Stimulated activated effector memory CD8-positive, alpha-beta T cell treated with anti-CD3 and anti-CD28 coated beads, Interleukin-12 subunit alpha, Interleukin-12 subunit beta, amount 100 ng/mL, for 72 hours (primary cell): ENCODE results near the gene EVI2A.
"Not testable (repeated sequence)": the region's sequence is repeated elsewhere in the genome, so short reads cannot be mapped to it uniquely, and the experiment has no call there.

ENCODE experiments used
- ATAC-seq: fragments of 150-1000 bp; cut with Tn5 transposase; 2 replicates; pipeline ENCODE4 v1.10.0; 2021
- DNase-seq, 2 donors: peaks; one replicate each; pipeline ENCODE4 v3.0.0; 2021 to 2022; ENCODE audit warnings: low spot score in 2 of 2
- H3K27ac Mint-ChIP-seq: one replicate; pipeline ENCODE4 v1.8.0; 2022; ENCODE audit warnings: mild to moderate bottlenecking, mixed read lengths
- H3K36me3 Mint-ChIP-seq: one replicate; pipeline ENCODE4 v1.8.0; 2022; ENCODE audit warnings: mild to moderate bottlenecking, mixed read lengths
- H3K4me1 Mint-ChIP-seq: one replicate; pipeline ENCODE4 v1.8.0; 2022; ENCODE audit warnings: mixed read lengths
- H3K4me3 Mint-ChIP-seq: one replicate; pipeline ENCODE4 v1.8.0; 2022; ENCODE audit warnings: mild to moderate bottlenecking, mixed read lengths
- H3K9me3 Mint-ChIP-seq: one replicate; pipeline ENCODE4 v1.8.0; 2022; ENCODE audit warnings: mixed read lengths

Gene EVI2A

DNA sequence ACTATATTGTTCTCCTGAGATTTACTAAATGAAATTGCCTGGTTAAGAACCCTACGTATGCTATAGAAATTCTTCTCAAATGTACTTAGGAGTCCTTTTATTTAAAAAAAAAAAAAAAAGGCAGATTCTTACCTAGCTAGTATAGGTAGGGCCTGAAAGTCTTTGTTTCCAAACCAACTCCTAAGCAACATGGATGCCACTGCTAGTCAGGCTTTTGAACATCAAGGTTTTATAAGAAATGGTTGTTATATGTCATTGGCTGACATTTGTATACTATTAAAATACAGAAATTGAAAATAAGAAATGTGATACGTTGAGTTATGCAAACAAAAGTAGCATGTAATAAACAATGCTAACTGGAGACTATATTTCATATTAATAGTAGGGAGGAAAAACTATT is 1.2 kb downstream of the EVI2A start:
- DNase-seq (no peak), ATAC-seq (no peak)
- H3K9me3 Mint-ChIP-seq = no peaks in the 10 kb centered on the region
- peak overlapping the region; percentile 88 for H3K27ac Mint-ChIP-seq
- H3K36me3 Mint-ChIP-seq = peaks cover 46% of the 10 kb centered on the region
- peak overlapping the region; percentile 70 for H3K4me3 Mint-ChIP-seq
- H3K4me1 Mint-ChIP-seq = peaks cover 28% of the 10 kb centered on the region

GRCh38 chr17:31318851-31319661 is 2.4 kb downstream of the EVI2A start:
- DNase-seq (no peak), ATAC-seq (peak; percentile 23)
- Mint-ChIP-seq H3K4me3 (peak overlapping the region; percentile 70), H3K36me3 (peaks cover 46% of the 10 kb centered on the region), H3K4me1 (peaks cover 36% of the 10 kb centered on the region), H3K9me3 (no peaks in the 10 kb centered on the region), H3K27ac (peak overlapping the region; percentile 88)

DNA sequence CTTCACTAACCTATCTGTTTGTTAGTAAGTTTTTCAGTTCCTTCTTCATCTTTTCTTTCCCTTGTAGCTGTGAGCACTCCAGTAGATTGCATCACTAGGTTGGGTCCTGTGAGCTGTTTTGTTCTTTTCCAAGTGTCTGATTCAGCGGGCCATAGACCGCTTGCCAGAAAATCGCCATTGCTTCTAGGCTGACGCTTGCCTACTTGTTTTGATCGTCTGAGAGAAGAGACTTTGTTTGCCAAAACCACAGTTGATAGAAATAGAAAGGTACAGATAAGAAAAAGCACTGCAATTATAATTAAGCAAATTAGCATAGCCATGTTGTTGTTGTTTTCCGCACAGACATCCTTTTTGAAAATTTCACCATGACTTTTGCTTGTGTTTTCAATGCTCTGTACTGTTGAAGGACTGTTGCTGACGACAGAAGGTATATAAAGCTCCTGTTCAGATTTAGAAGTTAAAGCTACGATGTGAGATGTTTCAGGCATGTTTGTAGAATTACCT is 3.1 kb downstream of the EVI2A start:
- ATAC-seq (peak; percentile 68), DNase-seq (peak in 1 of 2 donors; percentile 67)
- Mint-ChIP-seq H3K36me3 (peaks cover 46% of the 10 kb centered on the region), H3K27ac (peak overlapping the region; percentile 88), H3K9me3 (no peaks in the 10 kb centered on the region), H3K4me3 (peak overlapping the region; percentile 70), H3K4me1 (peaks cover 31% of the 10 kb centered on the region)

DNA sequence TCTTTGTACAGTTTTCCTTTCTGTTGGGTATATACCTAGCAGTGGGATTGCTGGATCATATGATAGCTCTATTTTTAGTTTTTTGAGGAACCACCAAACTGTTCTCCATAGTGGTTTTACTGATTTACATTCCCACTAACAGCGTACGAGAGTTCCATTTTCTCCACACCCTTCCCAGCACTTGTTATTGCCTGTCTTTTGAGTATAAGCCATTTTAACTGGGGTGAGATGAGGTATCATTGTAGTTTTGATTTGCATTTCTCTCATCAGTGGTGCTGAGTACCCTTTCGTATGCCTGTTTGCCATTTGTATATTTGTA is 6.7 kb downstream of the EVI2A start:
- Mint-ChIP-seq H3K27ac (peak overlapping the region; percentile 65), H3K4me3 (peak overlapping the region; percentile 58), H3K4me1 (peaks cover 32% of the 10 kb centered on the region), H3K36me3 (peaks cover 52% of the 10 kb centered on the region), H3K9me3 (no peaks in the 10 kb centered on the region)
- ATAC-seq (no peak), DNase-seq (no peak)

- H3K4me1 Mint-ChIP-seq = peaks cover 35% of the 10 kb centered on the region
- H3K27ac Mint-ChIP-seq = peak within 1 kb of the TSS; percentile 65
- no peaks in the 10 kb centered on the region for H3K9me3 Mint-ChIP-seq
- DNase-seq (no peak), ATAC-seq (peak; percentile 79)
- H3K4me3 Mint-ChIP-seq = peak within 1 kb of the TSS; percentile 58
- H3K36me3 Mint-ChIP-seq = peaks cover 50% of the 10 kb centered on the region
Measured at GRCh38 chr17:31313982-31314781, 7.2 kb downstream of the EVI2A start, which contains the start of gene EVI2B. Gene EVI2B (minus strand): TSS chr17:31314054. CDS start chr17:31305609, 8,445 bp downstream.

DNA sequence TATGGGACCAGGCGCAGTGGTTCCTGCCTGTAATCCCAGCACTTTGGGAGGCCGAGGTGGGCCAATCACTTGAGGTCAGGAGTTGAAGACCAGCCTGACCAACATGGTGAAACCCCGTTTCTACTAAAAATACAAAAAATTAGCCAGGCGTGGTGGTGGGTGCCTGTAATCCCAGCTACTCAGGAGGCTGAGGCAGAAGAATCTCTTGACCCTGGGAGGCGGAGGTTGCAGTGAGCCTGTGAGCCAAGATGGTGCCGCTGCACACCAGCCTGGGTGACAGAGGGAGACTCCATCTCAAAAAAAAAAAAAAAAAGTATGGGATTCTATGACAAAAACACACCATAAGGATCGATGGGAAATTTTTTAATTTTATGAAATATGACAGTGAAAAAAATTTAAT is 9.2 kb downstream of the EVI2A start:
- peak overlapping the region; percentile 65 for H3K27ac Mint-ChIP-seq
- H3K4me3 Mint-ChIP-seq = peak overlapping the region; percentile 58
- peaks cover 32% of the 10 kb centered on the region for H3K36me3 Mint-ChIP-seq
- peaks cover 42% of the 10 kb centered on the region for H3K4me1 Mint-ChIP-seq
- H3K9me3 Mint-ChIP-seq, ATAC-seq: not testable (repeated sequence)
- peak in 1 of 2 donors; percentile 60 for DNase-seq

GRCh38 chr17:31311526-31311925 is 9.9 kb downstream of the EVI2A start:
- Mint-ChIP-seq H3K4me3 (peak overlapping the region; percentile 58), H3K27ac (peak overlapping the region; percentile 65), H3K9me3 (no peaks in the 10 kb centered on the region), H3K4me1 (peaks cover 41% of the 10 kb centered on the region), H3K36me3 (peaks cover 26% of the 10 kb centered on the region)
- DNase-seq (no peak), ATAC-seq (no peak)

- H3K36me3 Mint-ChIP-seq = peaks cover 22% of the 10 kb centered on the region
- ATAC-seq = no peak
- no peak for DNase-seq
- no peaks in the 10 kb centered on the region for H3K9me3 Mint-ChIP-seq
- peaks cover 47% of the 10 kb centered on the region for H3K4me1 Mint-ChIP-seq
- peak overlapping the region; percentile 58 for H3K4me3 Mint-ChIP-seq
- H3K27ac Mint-ChIP-seq = peak overlapping the region; percentile 65
Measured at GRCh38 chr17:31310886-31311285, 10.5 kb downstream of the EVI2A start.

DNA sequence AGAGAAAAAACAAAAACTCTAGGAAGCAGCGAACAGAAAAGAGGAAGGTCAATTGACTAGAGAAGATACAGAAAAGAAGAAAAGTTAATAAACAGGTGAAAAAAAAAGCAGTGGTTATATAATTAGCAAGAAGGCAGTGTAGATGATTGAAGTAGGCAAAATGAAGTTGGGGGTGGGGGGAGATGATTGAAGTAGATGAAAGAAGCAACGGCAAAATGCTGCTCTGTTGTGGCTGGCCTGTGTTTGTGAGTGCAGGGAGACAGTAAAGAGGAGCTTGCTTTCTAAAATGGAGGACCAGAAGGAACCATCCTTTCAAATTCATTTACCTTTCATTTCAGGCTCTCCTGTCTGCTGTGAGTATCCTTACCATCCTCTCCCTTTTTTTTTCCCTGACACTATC is 11.2 kb downstream of the EVI2A start:
- Mint-ChIP-seq H3K4me1 (peaks cover 50% of the 10 kb centered on the region), H3K9me3 (no peaks in the 10 kb centered on the region), H3K4me3 (peak overlapping the region; percentile 58), H3K27ac (peak overlapping the region; percentile 65), H3K36me3 (peaks cover 27% of the 10 kb centered on the region)
- no peak for ATAC-seq
- no peak for DNase-seq

- Mint-ChIP-seq H3K4me3 (peak overlapping the region; percentile 58), H3K4me1 (peaks cover 52% of the 10 kb centered on the region), H3K27ac (peak overlapping the region; percentile 65), H3K9me3 (peaks cover 3% of the 10 kb centered on the region), H3K36me3 (peaks cover 34% of the 10 kb centered on the region)
- DNase-seq (no peak), ATAC-seq (peak; percentile 39)
Measured at GRCh38 chr17:31309556-31309955, 11.9 kb downstream of the EVI2A start.

GRCh38 chr17:31308372-31309334 is 12.8 kb downstream of the EVI2A start:
- Mint-ChIP-seq H3K9me3 (peaks cover 3% of the 10 kb centered on the region), H3K4me3 (peak overlapping the region; percentile 58), H3K36me3 (peaks cover 43% of the 10 kb centered on the region), H3K4me1 (peaks cover 55% of the 10 kb centered on the region), H3K27ac (peak overlapping the region; percentile 65)
- ATAC-seq = peak; percentile 89
- DNase-seq = no peak

GRCh38 chr17:31307640-31308039 is 13.8 kb downstream of the EVI2A start:
- peaks cover 55% of the 10 kb centered on the region for H3K4me1 Mint-ChIP-seq
- no peak overlapping the region for H3K27ac Mint-ChIP-seq
- ATAC-seq = peak; percentile 52
- DNase-seq = no peak
- peaks cover 3% of the 10 kb centered on the region for H3K9me3 Mint-ChIP-seq
- H3K36me3 Mint-ChIP-seq = peaks cover 53% of the 10 kb centered on the region
- peak overlapping the region; percentile 58 for H3K4me3 Mint-ChIP-seq

DNA sequence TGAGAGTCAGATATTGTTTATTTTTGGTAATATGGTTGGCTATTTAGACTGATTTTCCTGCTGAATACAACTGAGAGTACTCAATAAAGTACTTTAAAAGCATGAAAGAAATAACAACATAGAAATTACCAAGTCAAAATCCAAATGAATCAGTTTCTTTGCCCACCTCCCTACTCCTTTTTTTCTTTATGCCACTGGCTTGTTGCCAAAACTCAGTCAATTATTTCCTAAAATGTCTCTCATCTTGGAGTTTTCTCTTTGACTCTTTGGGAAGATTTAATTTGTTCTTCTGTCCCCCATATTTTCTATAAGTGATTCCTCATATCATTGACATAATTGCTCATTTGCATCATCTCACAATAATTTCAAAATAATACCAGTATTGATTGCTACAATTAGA is 21.8 kb downstream of the EVI2A start:
- no peak for DNase-seq
- H3K4me1 Mint-ChIP-seq = peaks cover 8% of the 10 kb centered on the region
- no peak overlapping the region for H3K27ac Mint-ChIP-seq
- no peak for ATAC-seq
- H3K9me3 Mint-ChIP-seq = no peaks in the 10 kb centered on the region
- no peak overlapping the region for H3K4me3 Mint-ChIP-seq
- H3K36me3 Mint-ChIP-seq = peaks cover 36% of the 10 kb centered on the region

DNA sequence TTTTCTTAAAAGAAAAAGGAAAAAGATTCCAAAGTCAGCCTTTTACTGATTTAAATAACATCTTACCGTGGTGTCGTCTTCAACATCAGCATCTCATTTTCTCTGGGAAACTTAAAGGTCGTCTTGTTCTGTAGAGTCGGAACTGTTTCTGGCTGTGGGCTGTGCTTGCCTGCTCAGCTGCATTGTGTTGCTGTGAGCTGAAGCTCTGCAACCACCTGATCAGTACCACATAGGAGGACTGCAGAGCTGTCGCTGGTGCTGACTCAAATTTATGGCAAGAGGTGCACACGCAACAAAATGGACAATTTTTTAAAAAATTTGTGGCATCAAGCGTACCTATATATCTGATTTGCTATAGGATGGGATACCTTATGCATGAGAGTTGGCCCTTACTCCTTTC is 24.3 kb downstream of the EVI2A start, which contains the start of gene OMG:
Gene OMG (minus strand): TSS at position 150 of the 400 bp plus-strand sequence. CDS start 908 bp downstream, outside the sequence.
- no peaks in the 10 kb centered on the region for H3K9me3 Mint-ChIP-seq
- no peak within 1 kb of the TSS for H3K27ac Mint-ChIP-seq
- peaks cover 11% of the 10 kb centered on the region for H3K36me3 Mint-ChIP-seq
- DNase-seq = no peak
- no peak within 1 kb of the TSS for H3K4me3 Mint-ChIP-seq
- H3K4me1 Mint-ChIP-seq = no peaks in the 10 kb centered on the region
- no peak for ATAC-seq
